Caco-2 (cell line): ENCODE data around the gene HESX1. TPM values are rescaled to one million over a fixed set of nuclear protein-coding genes. Genes with fewer than 3 reads are reported as not detected.

ENCODE experiments used
- BruUV-seq: library from RNA; stranded (reverse); fragments of 400-500 nt; replicated peaks from 2 replicates; lab custom pipeline; 2021; lab: Mats Ljungman, UMichigan
- CTCF ChIA-PET: fragments of 300-600 bp; sonication (Branson Sonifier 250); formaldehyde crosslinking; loops from one replicate; lab custom pipeline; 2022; ENCODE audit warnings: antibody characterized with exemption; lab: Charles Lee
- POLR2A ChIA-PET: fragments of 300-600 bp; sonication (Branson Sonifier 250); formaldehyde crosslinking; loops from one replicate; lab custom pipeline; 2022; ENCODE audit warnings: antibody characterized with exemption; lab: Charles Lee
- DNase-seq, 2 experiments: peaks; one replicate each; pipeline versions ENCODE4 v3.0.0 to v3.0.0-alpha.2; 2020 to 2022
- H3K27me3 ChIP-seq: replicated peaks from 2 replicates; pipeline ENCODE4 v1.6.0; 2011; ENCODE audit warnings: low read length; ENCODE audit not compliant: control insufficient read depth, insufficient read depth
- H3K36me3 ChIP-seq: 2 replicates; pipeline ENCODE4 v1.5.1; 2011; ENCODE audit warnings: low read length; ENCODE audit not compliant: control insufficient read depth, insufficient read depth
- H3K4me1 ChIP-seq: fragments of 250-450 bp; sonication (Bioruptor Pico); 2 replicates; pipeline ENCODE4 v1.5.1; 2020; ENCODE audit warnings: mild to moderate bottlenecking
- H3K4me3 ChIP-seq: 2 replicates; pipeline ENCODE4 v1.5.1; 2011; ENCODE audit warnings: low read depth, mild to moderate bottlenecking, control low read depth, low read length
- H3K9me3 ChIP-seq: fragments of 250-450 bp; sonication (Bioruptor Pico); 2 replicates; pipeline ENCODE4 v1.5.1; 2020; ENCODE audit warnings: mild to moderate bottlenecking, moderate library complexity
- H3K27ac Mint-ChIP-seq: one replicate; pipeline ENCODE4 v1.8.0; 2022; ENCODE audit warnings: mixed read lengths; ENCODE audit not compliant: unreplicated experiment
- H3K27me3 Mint-ChIP-seq: one replicate; pipeline ENCODE4 v1.8.0; 2022; ENCODE audit warnings: mixed read lengths; ENCODE audit not compliant: insufficient read depth, unreplicated experiment
- H3K36me3 Mint-ChIP-seq: one replicate; pipeline ENCODE4 v1.8.0; 2022; ENCODE audit warnings: mild to moderate bottlenecking, mixed read lengths; ENCODE audit not compliant: insufficient read depth, unreplicated experiment
- H3K4me1 Mint-ChIP-seq: one replicate; pipeline ENCODE4 v1.8.0; 2022; ENCODE audit warnings: low read depth, mixed read lengths; ENCODE audit not compliant: unreplicated experiment
- H3K4me3 Mint-ChIP-seq: one replicate; pipeline ENCODE4 v1.8.0; 2022; ENCODE audit warnings: mild to moderate bottlenecking, moderate library complexity, mixed read lengths; ENCODE audit not compliant: unreplicated experiment
- H3K9me3 Mint-ChIP-seq: one replicate; pipeline ENCODE4 v1.8.0; 2022; ENCODE audit warnings: mixed read lengths; ENCODE audit not compliant: unreplicated experiment
- intact Hi-C: fragments of 100-400 bp; cut with micrococcal nuclease; formaldehyde crosslinking; loops from one replicate; pipeline ENCODE4 v1.10.0; 2022; ENCODE audit not compliant: unreplicated experiment
- total RNA-seq: library from RNA; stranded (reverse); gene quantifications from 2 replicates; pipeline ENCODE4 v1.2.3, GENCODE V29; 2022
- TF ChIP-seq, protein P1 (sequence below), 2 experiments: fragments of 200-600 bp in 1 of 2; IDR thresholded peaks; 1 replicate in 1 of 2; 2 replicates in 1 of 2; pipeline versions ENCODE4 v1.5.1 to v1.8.0; 2011 to 2022; ENCODE audit warnings: antibody characterized with exemption in 1 of 2, control low read depth in 1 of 2, inconsistent platforms in 1 of 2, low read depth in 1 of 2, low read length in 1 of 2, mild to moderate bottlenecking in 1 of 2, moderate library complexity in 1 of 2; ENCODE audit not compliant: insufficient read depth in 1 of 2, severe bottlenecking in 1 of 2, unreplicated experiment in 1 of 2

The HESX1 gene
- total RNA-seq, 1 experiment from 2014 or later, result 1.2 TPM

GRCh38 chr3:57176045-57176444 is 23.7 kb downstream of the HESX1 start:
- no peaks in the 10 kb centered on the region for H3K9me3 ChIP-seq
- TF ChIP-seq, protein P1, sequence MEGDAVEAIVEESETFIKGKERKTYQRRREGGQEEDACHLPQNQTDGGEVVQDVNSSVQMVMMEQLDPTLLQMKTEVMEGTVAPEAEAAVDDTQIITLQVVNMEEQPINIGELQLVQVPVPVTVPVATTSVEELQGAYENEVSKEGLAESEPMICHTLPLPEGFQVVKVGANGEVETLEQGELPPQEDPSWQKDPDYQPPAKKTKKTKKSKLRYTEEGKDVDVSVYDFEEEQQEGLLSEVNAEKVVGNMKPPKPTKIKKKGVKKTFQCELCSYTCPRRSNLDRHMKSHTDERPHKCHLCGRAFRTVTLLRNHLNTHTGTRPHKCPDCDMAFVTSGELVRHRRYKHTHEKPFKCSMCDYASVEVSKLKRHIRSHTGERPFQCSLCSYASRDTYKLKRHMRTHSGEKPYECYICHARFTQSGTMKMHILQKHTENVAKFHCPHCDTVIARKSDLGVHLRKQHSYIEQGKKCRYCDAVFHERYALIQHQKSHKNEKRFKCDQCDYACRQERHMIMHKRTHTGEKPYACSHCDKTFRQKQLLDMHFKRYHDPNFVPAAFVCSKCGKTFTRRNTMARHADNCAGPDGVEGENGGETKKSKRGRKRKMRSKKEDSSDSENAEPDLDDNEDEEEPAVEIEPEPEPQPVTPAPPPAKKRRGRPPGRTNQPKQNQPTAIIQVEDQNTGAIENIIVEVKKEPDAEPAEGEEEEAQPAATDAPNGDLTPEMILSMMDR (IDR thresholded peaks at IDR 0.05; ENCODE audit: insufficient read depth in 1 of 2, low read depth in 1 of 2, low read length in 1 of 2, severe bottlenecking in 1 of 2, unreplicated experiment in 1 of 2), result no peak
- peaks cover 3% of the 10 kb centered on the region for H3K27me3 Mint-ChIP-seq
- no peak for DNase-seq
- ChIA-PET POLR2A (no interaction called here), CTCF (no interaction called here)
- no peaks in the 10 kb centered on the region for H3K4me1 ChIP-seq
- no peaks in the 10 kb centered on the region for H3K9me3 Mint-ChIP-seq
- H3K36me3 Mint-ChIP-seq, result no peaks in the 10 kb centered on the region
- H3K27me3 ChIP-seq, result no peaks in the 10 kb centered on the region
- BruUV-seq, result no TSS peak
- no peaks in the 10 kb centered on the region for H3K4me1 Mint-ChIP-seq
- no peak overlapping the region for H3K27ac Mint-ChIP-seq
- no peak overlapping the region for H3K4me3 Mint-ChIP-seq
- no peak overlapping the region for H3K4me3 ChIP-seq
- intact Hi-C loops, result loop anchor here (10.0 kb wide), 1 partner anchor 369 kb away; the partner anchor contains the start of gene DNAH12
- no peaks in the 10 kb centered on the region for H3K36me3 ChIP-seq

GRCh38 chr3:57173687-57174086 is 26.1 kb downstream of the HESX1 start:
- DNase-seq, result no peak
- H3K4me1 ChIP-seq, result no peaks in the 10 kb centered on the region
- Mint-ChIP-seq H3K4me1 (peaks cover 8% of the 10 kb centered on the region), H3K36me3 (no peaks in the 10 kb centered on the region), H3K27me3 (peaks cover 3% of the 10 kb centered on the region), H3K4me3 (no peak overlapping the region), H3K9me3 (no peaks in the 10 kb centered on the region), H3K27ac (no peak overlapping the region)
- no peaks in the 10 kb centered on the region for H3K36me3 ChIP-seq
- CTCF ChIA-PET, result no interaction called here
- no TSS peak for BruUV-seq
- TF ChIP-seq, protein P1 (IDR thresholded peaks at IDR 0.05; ENCODE audit: insufficient read depth in 1 of 2, low read depth in 1 of 2, low read length in 1 of 2, severe bottlenecking in 1 of 2, unreplicated experiment in 1 of 2), result no peak
- POLR2A ChIA-PET, result no interaction called here
- intact Hi-C loops, result loop anchor here (10.0 kb wide), 1 partner anchor 371 kb away; the partner anchor contains the start of gene DNAH12
- H3K27me3 ChIP-seq, result no peaks in the 10 kb centered on the region
- no peaks in the 10 kb centered on the region for H3K9me3 ChIP-seq
- H3K4me3 ChIP-seq, result no peak overlapping the region

- intact Hi-C loops, result loop anchor here (1.0 to 10.0 kb wide), 4 partner anchors 51 to 374 kb away; partner anchors contain the start of genes APPL1 and DNAH12
- no peak overlapping the region for H3K4me3 Mint-ChIP-seq
- Histone ChIP-seq H3K27me3 (no peaks in the 10 kb centered on the region), H3K9me3 (no peaks in the 10 kb centered on the region), H3K36me3 (no peaks in the 10 kb centered on the region), H3K4me1 (no peaks in the 10 kb centered on the region), H3K4me3 (no peak overlapping the region)
- no peaks in the 10 kb centered on the region for H3K36me3 Mint-ChIP-seq
- no TSS peak for BruUV-seq
- TF ChIP-seq, protein P1 (IDR thresholded peaks at IDR 0.05; ENCODE audit: insufficient read depth in 1 of 2, low read depth in 1 of 2, low read length in 1 of 2, severe bottlenecking in 1 of 2, unreplicated experiment in 1 of 2), result no peak
- CTCF ChIA-PET, result interaction anchor here (0.8 kb wide), 1 partner anchor 51 kb away, joined by 3 read pairs; no protein-coding TSS in a partner anchor
- H3K4me1 Mint-ChIP-seq, result peaks cover 10% of the 10 kb centered on the region
- H3K27ac Mint-ChIP-seq, result no peak overlapping the region
- H3K27me3 Mint-ChIP-seq, result no peaks in the 10 kb centered on the region
- H3K9me3 Mint-ChIP-seq, result no peaks in the 10 kb centered on the region
- DNase-seq, result no peak
- POLR2A ChIA-PET, result no interaction called here
Measured at GRCh38 chr3:57170946-57171345, 28.8 kb downstream of the HESX1 start.
